NT2/D1 (cell line): ENCODE measurements around the gene ZNF862.

Source experiments
- DNase-seq: peaks from one replicate; pipeline ENCODE4 v3.0.0-alpha.2; 2011; ENCODE audit warnings: low read depth, low spot score
- H3K27me3 ChIP-seq: 2 replicates; pipeline ENCODE4 v1.6.0; 2011; ENCODE audit warnings: mild to moderate bottlenecking; ENCODE audit not compliant: insufficient read length, insufficient read depth
- H3K36me3 ChIP-seq: 2 replicates; pipeline ENCODE4 v1.6.1; 2011; ENCODE audit warnings: mild to moderate bottlenecking, low read length, mixed read lengths; ENCODE audit not compliant: insufficient read depth, insufficient read length
- H3K4me1 ChIP-seq: 2 replicates; pipeline ENCODE4 v1.5.1; 2011; ENCODE audit not compliant: insufficient read depth, insufficient read length
- H3K4me3 ChIP-seq: 2 replicates; pipeline ENCODE4 v1.5.1; 2011; ENCODE audit warnings: low read depth; ENCODE audit not compliant: insufficient read length
- H3K9ac ChIP-seq: 2 replicates; pipeline ENCODE4 v1.6.0; 2011; ENCODE audit warnings: low read depth; ENCODE audit not compliant: insufficient read length
- H3K9me3 ChIP-seq: 2 replicates; pipeline ENCODE4 v1.5.1; 2011; ENCODE audit warnings: mild to moderate bottlenecking, low read length; ENCODE audit not compliant: insufficient read depth
- SUZ12 ChIP-seq: IDR thresholded peaks from 2 replicates; pipeline ENCODE4 v1.6.1; 2011; ENCODE audit not compliant: insufficient read length, insufficient read depth; ENCODE audit errors: extremely low read depth
- YY1 ChIP-seq: IDR thresholded peaks from 2 replicates; pipeline ENCODE4 v1.6.1; 2011; ENCODE audit not compliant: insufficient read length, insufficient read depth
- ZNF274 ChIP-seq: IDR thresholded peaks from 2 replicates; pipeline ENCODE4 v1.6.1; 2011; ENCODE audit warnings: mild to moderate bottlenecking, low read depth, low read length

ZNF862 gene

DNA sequence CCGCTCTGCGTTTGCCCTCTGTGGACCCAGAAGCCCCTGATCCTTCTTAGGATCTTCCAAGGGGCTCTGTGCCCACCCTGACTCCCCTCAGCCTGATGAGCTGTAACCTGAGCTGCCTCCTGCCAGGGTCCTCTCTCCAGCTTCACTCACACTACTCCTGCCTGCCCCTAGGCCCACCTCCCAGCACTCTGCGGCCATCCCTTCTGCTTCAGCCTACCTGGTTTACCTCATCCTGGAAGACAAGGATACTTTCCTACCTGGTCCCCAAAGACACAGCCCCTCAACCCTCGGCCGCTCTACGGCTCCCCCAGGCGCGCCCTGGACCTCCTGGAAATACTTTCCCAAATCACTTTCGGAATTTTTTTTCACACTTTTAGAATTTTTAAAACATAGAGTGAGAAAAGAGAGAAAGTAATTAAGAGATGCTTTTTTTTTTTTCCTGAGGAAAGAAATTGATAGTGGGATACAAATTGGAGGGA is 6.4 kb upstream of the ZNF862 start:
- DNase-seq: no peak
- Histone ChIP-seq H3K27me3 (no peaks in the 10 kb centered on the region), H3K36me3 (no peaks in the 10 kb centered on the region), H3K9me3 (no peaks in the 10 kb centered on the region), H3K9ac (no peak overlapping the region), H3K4me1 (peaks cover 8% of the 10 kb centered on the region), H3K4me3 (no peak overlapping the region)
- no peak for TF ChIP-seq YY1
- TF ChIP-seq SUZ12: no peak

DNA sequence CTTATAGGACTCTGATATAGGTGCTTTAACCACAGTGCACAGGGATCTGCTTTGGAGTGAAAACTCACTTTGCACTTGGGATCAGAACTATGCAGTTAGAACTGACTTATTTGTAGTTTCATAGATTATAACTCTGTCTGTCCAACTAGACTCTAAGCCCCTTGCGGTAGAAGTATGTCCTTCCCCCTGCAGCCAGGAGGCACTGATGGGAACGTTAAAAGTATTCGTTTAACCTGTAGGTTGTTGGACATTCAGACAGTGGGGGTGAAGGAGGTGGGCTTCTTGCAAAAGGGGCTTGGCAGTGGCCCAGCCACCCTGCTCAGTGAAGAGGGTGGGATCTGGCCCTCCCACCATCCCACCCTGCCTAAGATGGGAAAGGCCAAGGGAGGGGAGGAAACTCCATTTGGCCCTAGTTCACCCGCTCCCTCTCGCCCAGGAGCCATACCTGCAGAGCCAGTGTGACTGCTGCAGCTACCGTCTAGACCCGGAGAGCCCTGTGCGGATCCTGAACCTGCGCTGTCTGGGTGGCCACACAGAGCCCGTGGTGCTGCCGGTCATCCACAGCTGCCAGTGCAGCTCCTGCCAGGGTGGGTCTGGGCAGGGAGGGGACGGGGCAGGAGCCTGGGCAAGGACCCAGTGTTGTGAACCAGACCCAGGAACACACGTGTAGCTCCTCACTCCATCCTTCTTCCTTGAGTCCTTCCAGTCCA is 5.7 kb upstream of the ZNF862 start:
- no peaks in the 10 kb centered on the region for H3K9me3 ChIP-seq
- DNase-seq: no peak

DNA sequence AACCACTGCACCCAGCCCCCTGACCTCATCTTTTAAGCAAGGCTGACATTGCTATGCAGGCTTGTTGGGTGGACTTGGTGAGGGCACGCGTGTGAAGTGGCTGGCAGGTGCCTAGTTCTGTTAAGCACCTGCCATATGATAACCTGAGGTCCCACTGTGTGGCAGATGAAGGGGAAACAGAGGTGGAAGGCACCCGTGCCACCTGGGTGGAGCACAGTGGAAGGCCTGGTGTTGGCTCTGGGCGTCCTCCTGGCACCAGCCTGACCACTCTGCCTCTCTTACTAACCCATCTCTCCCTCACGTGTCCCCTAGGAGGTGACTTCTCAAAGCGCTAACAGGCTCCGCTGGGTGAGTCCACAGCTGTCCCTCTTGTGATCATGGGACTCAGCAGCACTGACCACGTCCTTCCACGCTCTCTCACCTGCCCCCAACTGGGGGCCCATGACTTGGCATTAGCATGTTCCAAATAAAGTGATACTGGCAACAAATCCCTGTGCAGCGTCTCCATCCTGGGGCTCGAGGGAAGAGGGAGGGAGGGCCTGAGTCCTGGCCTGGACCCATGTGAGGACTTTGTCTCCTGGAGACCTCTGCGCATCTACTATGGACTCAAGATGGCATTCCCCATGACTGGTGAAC is 4.6 kb upstream of the ZNF862 start:
- Histone ChIP-seq H3K4me1 (peaks cover 8% of the 10 kb centered on the region), H3K9ac (no peak overlapping the region), H3K9me3 (no peaks in the 10 kb centered on the region), H3K4me3 (no peak overlapping the region), H3K27me3 (no peaks in the 10 kb centered on the region), H3K36me3 (no peaks in the 10 kb centered on the region)
- no peak for DNase-seq
- TF ChIP-seq SUZ12 (no peak), YY1 (no peak), ZNF274 (no peak)

More for the DNA sequence above, 5.7 kb upstream of the ZNF862 start:
- H3K36me3 ChIP-seq: no peaks in the 10 kb centered on the region
- no peak overlapping the region for H3K4me3 ChIP-seq
- H3K27me3 ChIP-seq: no peaks in the 10 kb centered on the region
- TF ChIP-seq YY1 (no peak), ZNF274 (no peak), SUZ12 (no peak)
- H3K9ac ChIP-seq: no peak overlapping the region
- peaks cover 8% of the 10 kb centered on the region for H3K4me1 ChIP-seq

DNA sequence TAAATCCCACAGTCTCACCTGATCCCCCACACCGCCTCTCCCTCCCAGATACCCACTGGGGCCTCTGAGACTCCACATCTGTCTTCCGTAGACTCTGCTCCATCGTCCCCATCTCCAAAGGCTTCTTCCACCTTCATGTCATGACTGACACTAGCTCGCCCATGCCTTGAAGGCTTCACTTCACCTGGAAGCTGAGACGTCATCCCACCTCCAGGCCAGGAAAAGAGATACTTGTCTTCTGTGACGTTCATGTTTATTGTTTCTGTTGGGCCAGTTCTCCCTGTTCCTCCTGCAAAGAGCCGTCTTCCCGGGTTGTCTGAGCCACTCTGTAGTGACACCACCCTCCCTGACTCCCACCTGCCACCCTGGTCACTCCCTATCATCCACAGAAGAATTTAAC is 3.6 kb upstream of the ZNF862 start:
- Histone ChIP-seq H3K9ac (no peak overlapping the region), H3K4me3 (no peak overlapping the region), H3K9me3 (no peaks in the 10 kb centered on the region), H3K27me3 (no peaks in the 10 kb centered on the region), H3K4me1 (peaks cover 8% of the 10 kb centered on the region), H3K36me3 (no peaks in the 10 kb centered on the region)
- DNase-seq: no peak
- no peak for TF ChIP-seq YY1
- TF ChIP-seq SUZ12: no peak
- no peak for TF ChIP-seq ZNF274

DNA sequence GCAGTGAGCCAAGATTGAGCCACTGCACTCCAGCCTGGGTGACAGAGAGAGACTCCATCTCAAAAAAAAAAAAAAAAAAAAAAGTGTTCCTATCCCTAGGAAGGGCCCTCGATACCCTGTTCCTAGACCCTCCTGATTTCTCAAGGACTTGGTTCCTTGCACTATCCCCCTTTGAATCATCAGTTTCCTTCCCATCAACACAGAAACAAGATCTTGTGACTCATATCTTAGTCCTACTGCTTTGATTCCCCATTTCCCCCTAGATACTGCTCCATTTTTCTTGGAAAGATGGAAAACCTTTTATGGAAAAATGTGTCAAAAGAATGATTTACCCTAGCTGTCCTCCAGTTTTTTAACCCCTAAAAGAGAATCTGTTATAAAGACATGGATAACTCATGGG is 1.7 kb upstream of the ZNF862 start:
- H3K36me3 ChIP-seq: no peaks in the 10 kb centered on the region
- TF ChIP-seq ZNF274 (no peak), SUZ12 (no peak), YY1 (no peak)
- no peaks in the 10 kb centered on the region for H3K9me3 ChIP-seq
- H3K27me3 ChIP-seq: no peaks in the 10 kb centered on the region
- no peak for DNase-seq
- H3K4me1 ChIP-seq: peaks cover 6% of the 10 kb centered on the region
- H3K9ac ChIP-seq: no peak overlapping the region
- H3K4me3 ChIP-seq: no peak overlapping the region

DNA sequence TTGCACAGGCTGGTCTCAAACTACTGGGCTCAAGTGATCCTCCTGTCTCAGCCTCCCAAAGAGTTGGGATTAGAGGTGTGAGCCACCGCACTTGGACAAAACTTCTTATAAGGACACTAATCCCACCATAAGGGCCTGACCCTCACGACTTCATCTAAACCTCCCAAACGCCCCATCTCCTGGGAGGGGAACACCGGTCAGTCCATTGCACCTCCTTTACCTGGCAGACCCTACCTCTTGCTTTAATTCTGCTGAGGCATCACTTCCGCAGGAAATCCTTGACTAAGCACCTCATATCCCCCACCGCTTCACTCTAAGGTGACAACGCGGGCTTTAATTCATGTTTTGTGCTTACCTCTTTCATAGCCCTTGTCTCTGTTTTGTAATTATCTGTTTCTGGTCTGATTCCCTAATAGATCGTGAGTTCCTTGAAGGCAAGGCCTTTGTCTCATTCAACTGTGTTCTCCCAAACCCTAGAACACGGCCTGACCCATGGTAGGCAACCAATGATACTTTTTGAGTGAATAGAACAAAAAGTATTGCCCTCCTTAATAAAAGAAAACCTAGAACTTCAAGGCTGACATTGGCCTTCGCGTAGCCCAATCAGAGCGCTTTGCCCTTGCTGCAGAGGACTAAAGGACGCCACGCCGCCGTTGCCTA is 481 bp upstream of the ZNF862 start:
- DNase-seq: no peak
- H3K4me3 ChIP-seq: no peak overlapping the region
- H3K9ac ChIP-seq: no peak overlapping the region
- no peaks in the 10 kb centered on the region for H3K36me3 ChIP-seq
- no peaks in the 10 kb centered on the region for H3K27me3 ChIP-seq
- peaks cover under 1% of the 10 kb centered on the region for H3K4me1 ChIP-seq
- H3K9me3 ChIP-seq: no peaks in the 10 kb centered on the region
- no peak for TF ChIP-seq ZNF274
- no peak for TF ChIP-seq YY1
- TF ChIP-seq SUZ12: no peak

DNA sequence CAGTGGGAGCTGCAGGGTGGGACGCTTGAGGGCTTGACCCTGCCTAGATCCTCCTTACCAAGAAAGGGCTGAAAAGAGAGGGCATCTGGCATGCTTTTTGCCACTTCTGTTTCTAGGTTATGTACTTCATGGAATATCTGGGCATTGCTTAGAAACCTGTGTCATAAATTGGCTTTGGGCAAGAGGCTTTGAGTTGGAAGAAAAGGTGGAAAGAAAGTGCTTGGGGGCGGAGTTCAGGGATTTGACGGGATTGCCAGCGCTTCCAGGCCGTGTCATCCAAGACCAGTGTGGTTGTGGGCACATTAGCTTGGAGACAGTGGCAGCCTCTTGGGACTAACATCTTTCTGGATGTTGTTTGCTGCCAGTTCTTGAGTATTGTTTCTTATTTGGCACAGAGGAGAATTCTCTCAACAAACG is 825 bp downstream of the ZNF862 start:
- no peak for DNase-seq
- H3K4me3 ChIP-seq: peak overlapping the region; percentile 63
- H3K9me3 ChIP-seq: no peaks in the 10 kb centered on the region
- H3K9ac ChIP-seq: peak overlapping the region; percentile 82
- H3K27me3 ChIP-seq: no peaks in the 10 kb centered on the region
- H3K4me1 ChIP-seq: no peaks in the 10 kb centered on the region
- TF ChIP-seq YY1 (no peak), SUZ12 (no peak), ZNF274 (no peak)
- no peaks in the 10 kb centered on the region for H3K36me3 ChIP-seq
